Measurements from ENCODE around the gene BICC1. TPM values are rescaled to one million over a fixed set of nuclear protein-coding genes. Genes with fewer than 3 reads are reported as not detected.

Gene BICC1
- total RNA-seq, 1 experiment from 2014 or later = 13.9 TPM

GRCh38 chr10:58873161-58873560 is 360.5 kb downstream of the BICC1 start:
- H3K27ac ChIP-seq (ENCODE audit: low read length) = no peak overlapping the region
- ATAC-seq (no peak), DNase-seq (no peak)
- peaks cover 3% of the 10 kb centered on the region; the same call in 1 of the 2 replicates for H3K4me1 ChIP-seq (ENCODE audit: insufficient read depth, low read length)
- intact Hi-C loops (cut with micrococcal nuclease) = no loop called here
- no peak overlapping the region for H3K9ac ChIP-seq (ENCODE audit: low read length)
- H3F3A ChIP-seq (ENCODE audit: low read length, unreplicated experiment) = no peaks in the 10 kb centered on the region
- H3K36me3 ChIP-seq (ENCODE audit: low read depth, low read length) = no peaks in the 10 kb centered on the region
- no peak for TF ChIP-seq EZH2phosphoT487 (IDR thresholded peaks at IDR 0.05; ENCODE audit: borderline replicate concordance, low read length)
- TF ChIP-seq CTCF (conservative IDR thresholded peaks at IDR 0.05; ENCODE audit: low read depth, low read length) = no peak
- no peak for TF ChIP-seq EZH2 (IDR thresholded peaks at IDR 0.05; ENCODE audit: low read length, unreplicated experiment)
- ChIA-PET POLR2A (ENCODE audit: unreplicated experiment) (no interaction called here), CTCF (no interaction called here)
- H3K4me2 ChIP-seq (ENCODE audit: low read length) = no peak overlapping the region
- H2AFZ ChIP-seq (ENCODE audit: low read length) = no peak overlapping the region
- H3K4me3 ChIP-seq (ENCODE audit: low read length) = no peak overlapping the region
- no peaks in the 10 kb centered on the region for H3K9me3 ChIP-seq (ENCODE audit: low read length)
- H3K79me2 ChIP-seq (ENCODE audit: low read length) = no peaks in the 10 kb centered on the region
- H3K27me3 ChIP-seq (ENCODE audit: low read length) = no peaks in the 10 kb centered on the region
- H3K9me2 ChIP-seq (replicated peaks; ENCODE audit: low read length) = no peaks in the 10 kb centered on the region
- BruUV-seq (replicated peaks) = no TSS peak
- no peaks in the 10 kb centered on the region for H4K20me1 ChIP-seq (ENCODE audit: low read length)

Other genes starting within 250 kb of the BICC1 start
- 7.1 and 8.4 TPM in 2 replicates for gene IPMK, start 245.0 kb upstream of the BICC1 start, total RNA-seq (2014; rRNA removed)
- gene CISD1, start 243.7 kb upstream of the BICC1 start, total RNA-seq (2014; rRNA removed) = 57.1 and 68.8 TPM in 2 replicates
- 13.6 and 13.8 TPM in 2 replicates for gene UBE2D1, start 177.9 kb upstream of the BICC1 start, total RNA-seq (2014; rRNA removed)
- gene TFAM, start 127.5 kb upstream of the BICC1 start, total RNA-seq (2014; rRNA removed) = 96.8 and 121 TPM in 2 replicates

Measured in PC-3 (cell line).